Fibroblast of peridontal ligament (primary cell): ENCODE measurements around the gene HHAT.
A peak's percentile ranks its signal among the peaks of the same experiment; 100 is the strongest.

Experiments used
- DNase-seq: peaks from one replicate; pipeline ENCODE4 v3.0.0-alpha.2; 2010; ENCODE audit errors: extremely low read depth

Gene HHAT

GRCh38 chr1:210438928-210439841 is 110.5 kb downstream of the HHAT start:
- peak; percentile 93 for DNase-seq

DNA sequence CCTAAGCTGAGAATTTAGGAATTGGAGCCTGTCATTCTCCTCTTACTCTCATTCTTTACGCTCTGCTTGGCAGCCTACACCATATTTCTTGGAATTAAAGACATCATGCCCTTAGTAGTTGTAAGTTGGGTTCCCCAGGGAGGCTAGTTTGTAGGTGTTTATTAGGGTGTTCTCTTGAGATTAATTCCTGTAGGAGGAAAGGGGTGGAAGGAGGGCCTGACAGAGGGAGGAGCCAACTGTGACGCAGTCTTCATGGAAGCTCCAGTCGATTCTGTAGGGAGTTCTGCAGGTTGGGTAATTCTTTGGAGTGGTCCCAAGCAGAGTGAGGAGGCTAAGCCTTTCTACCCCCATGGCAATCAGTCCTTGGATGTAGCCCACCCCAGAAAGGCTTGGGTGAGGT is 111.4 kb downstream of the HHAT start:
- DNase-seq, result no peak

- DNase-seq, result peak; percentile 23
These were observed 112.3 kb downstream of the HHAT start for GRCh38 chr1:210441028-210441427.

DNA sequence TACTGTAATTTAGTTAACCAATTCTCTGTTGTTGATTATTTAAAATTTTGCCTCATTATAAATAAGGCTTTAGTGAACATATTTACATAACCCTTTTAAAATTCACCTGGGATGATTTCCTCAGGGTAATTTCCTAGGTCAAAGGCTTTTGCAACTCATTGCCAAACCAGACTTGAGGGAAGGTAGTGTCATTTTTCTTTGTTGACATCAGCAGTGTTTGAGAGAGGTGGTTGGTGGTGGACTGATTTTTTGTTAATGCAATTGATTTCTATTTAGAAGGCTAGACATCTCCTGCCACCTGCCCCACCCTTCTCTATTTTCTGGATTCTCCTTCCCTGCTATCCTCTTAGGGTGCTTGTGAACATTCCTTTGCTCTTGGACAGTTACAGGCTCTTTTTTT is 116.8 kb downstream of the HHAT start:
- no peak for DNase-seq

- DNase-seq, result no peak
These were observed 117.2 kb downstream of the HHAT start for GRCh38 chr1:210445931-210446330.

DNA sequence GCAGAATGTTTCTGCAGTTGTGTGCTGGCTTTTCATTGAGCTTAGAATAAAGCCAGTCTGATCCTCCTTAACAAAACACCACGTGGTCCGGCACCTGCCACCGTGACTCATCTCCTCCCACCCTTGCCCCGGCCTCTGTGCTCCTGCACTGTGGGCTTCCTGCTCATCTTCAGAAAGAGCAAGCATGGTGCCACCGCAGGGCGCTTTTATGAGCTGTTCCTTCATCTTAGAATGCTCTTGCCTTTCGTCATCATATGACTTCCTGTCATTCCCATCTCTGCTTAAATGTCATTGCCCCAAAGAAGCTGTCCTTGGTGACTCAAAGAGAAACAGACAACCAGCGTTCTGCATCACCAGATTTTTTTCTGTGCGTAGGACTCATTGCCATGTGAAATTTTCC is 117.8 kb downstream of the HHAT start:
- DNase-seq, result no peak

GRCh38 chr1:210447456-210448057 is 118.9 kb downstream of the HHAT start:
- no peak for DNase-seq

DNA sequence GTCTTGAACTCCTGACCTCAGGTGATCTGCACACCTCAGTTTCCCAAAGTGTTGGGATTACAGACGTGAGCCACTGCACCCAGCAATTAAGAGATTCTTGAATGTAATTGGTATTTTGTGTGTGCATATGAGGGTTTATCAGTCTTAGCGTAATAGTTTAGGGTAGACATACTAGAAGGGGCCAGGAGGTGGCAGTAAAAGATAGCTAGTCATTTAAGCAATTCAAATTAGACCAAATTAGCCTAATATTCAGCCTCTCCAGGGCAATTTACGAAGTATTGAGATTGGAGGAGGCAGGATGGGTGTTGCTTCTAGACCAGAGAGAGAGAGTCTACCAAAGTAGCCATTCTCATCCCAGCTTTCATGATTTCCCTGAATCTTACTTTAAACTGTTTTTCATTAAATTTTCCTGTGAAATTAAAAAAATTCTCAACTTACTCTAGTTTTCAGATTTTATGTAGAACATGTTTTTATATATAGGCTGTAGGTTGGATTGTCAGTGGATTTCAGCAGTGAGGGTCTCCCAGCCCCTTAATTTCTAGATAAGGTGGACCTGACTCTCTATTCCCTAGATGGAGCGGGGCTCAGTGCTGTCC is 119.7 kb downstream of the HHAT start:
- DNase-seq, result peak; percentile 76

DNA sequence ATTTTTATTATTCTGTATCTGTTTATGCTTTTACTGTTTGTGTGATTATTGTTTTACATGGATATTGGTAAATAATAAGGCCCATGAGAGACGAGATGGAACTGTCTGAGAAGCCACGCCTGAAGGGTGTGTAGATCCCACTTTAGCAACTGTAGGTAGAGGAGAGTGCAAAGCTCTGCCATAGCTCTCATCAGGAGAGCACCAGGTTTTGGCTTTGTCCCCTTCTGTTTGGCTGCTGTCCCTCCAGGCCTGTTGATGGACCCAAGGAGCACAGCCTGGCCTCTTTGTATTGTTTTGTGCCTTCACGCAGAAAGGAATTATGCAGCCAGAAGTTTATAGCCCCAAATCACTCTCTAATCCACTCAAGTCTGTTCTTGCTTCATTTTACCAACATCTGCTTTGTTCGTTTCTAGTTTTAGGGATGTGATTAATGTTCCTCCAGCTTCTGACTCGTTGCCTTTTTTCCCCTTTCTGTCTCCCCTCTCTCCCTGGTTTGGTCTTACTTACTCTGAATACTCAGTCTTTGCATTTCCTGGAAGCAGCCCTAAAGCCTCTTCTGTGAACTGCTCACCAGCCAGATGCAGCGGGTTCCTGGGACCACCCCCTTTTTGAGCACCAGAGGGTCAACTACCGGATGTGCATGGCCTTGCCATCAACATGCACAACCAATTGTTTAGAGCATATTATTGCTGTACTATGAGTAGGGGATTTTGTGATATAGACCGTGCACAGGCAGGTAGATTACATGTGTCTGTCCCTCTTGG is 127.3 kb downstream of the HHAT start:
- DNase-seq, result no peak

GRCh38 chr1:210456731-210457255 is 128.1 kb downstream of the HHAT start:
- DNase-seq, result no peak

- no peak for DNase-seq
These were observed 128.9 kb downstream of the HHAT start for GRCh38 chr1:210457568-210457967.

GRCh38 chr1:210464519-210465039 is 135.9 kb downstream of the HHAT start:
- DNase-seq, result no peak

DNA sequence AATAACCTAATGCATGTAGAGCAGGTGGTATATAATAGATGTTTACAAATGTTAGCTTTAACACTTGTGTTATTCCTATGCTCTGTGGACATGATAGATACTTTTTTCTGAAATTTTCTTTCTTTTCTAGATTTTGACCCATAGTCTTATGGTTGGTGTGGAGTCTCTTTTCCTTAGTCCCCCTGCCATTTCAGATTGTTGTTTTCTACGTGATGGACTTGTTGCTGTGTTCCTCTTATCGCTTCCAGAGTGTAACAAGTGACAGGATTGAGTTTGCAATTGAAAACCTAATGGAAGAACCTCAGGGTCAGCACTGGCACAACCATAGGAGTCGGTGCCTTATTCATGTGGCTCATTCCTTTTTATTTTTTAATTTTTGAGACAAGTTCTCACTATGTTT is 136.4 kb downstream of the HHAT start:
- DNase-seq, result no peak

DNA sequence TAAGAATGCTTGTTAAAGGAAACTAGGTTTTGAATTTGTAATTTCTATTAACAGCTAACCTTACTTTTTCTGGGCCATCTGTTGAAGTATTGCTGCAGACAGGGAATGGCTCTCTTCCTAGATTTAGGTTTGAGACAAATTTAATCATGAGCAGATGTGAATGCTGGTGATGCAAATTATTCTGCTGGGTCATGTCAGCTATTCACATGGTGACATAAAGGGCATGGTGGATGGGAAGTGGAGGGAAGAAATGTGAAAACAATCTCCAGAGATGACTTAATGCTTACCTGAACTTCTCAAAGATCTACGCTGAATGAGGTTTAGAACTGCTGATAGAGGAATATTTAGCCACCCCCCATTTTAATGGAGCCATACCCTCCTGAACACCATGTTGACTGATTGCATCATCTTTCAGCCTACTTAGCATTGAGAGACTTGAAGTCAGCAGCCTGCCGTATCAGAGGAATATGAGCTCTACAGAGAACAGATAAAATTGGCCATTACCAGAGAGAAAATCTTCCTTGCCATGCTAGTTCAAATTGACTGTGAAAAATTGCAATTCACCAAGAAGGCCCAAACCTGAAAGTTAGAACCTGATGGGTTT is 138.8 kb downstream of the HHAT start:
- peak; percentile 74 for DNase-seq

- DNase-seq, result no peak
These were observed 140.7 kb downstream of the HHAT start for GRCh38 chr1:210469441-210469840.

GRCh38 chr1:210475321-210475720 is 146.6 kb downstream of the HHAT start:
- DNase-seq, result no peak

GRCh38 chr1:210475806-210476205 is 147.1 kb downstream of the HHAT start:
- no peak for DNase-seq

- DNase-seq, result no peak
These were observed 148.0 kb downstream of the HHAT start for GRCh38 chr1:210476730-210477129.

DNA sequence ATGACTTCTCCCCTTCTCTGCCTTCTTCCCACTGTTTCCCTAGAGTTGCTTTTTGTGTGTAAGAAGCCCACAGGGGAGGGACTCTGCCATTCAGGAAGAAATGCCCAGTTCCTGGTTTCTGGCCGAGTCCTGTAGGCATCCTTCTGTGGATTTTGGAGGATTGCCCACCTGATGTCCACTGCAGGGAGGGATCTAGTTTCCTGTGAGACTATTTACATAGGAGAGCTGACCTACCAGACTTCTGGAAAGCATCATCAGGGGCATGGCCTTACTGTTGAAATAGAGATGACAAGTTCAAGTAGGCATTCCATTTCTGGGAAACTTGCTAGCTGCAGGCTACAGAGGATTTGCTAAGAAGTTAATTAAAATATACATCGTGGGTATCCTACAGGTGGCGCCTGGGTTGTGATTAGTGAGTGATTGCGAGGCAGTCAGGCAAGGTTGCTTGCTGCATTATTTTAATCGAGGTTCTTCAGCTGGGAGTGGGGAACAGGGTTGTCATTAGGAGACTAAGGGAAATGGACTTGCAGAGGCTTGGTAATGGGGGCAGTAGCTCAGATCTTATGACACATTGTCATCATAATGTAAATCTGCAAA is 148.7 kb downstream of the HHAT start:
- peak; percentile 40 for DNase-seq

- no peak for DNase-seq
These were observed 150.1 kb downstream of the HHAT start for GRCh38 chr1:210478820-210479219.

GRCh38 chr1:210482491-210482890 is 153.8 kb downstream of the HHAT start:
- no peak for DNase-seq
